SU-DHL-6 (cell line): Measurements from ENCODE around the gene SLC18A3.

Source experiments
- H2AFZ ChIP-seq: fragments of 200-600 bp; sonication (generic); 2 replicates; pipeline ENCODE4 v1.6.1; 2014; ENCODE audit warnings: low read depth, mild to moderate bottlenecking, moderate library complexity, mixed read lengths, antibody characterized with exemption, low read length; ENCODE audit not compliant: severe bottlenecking
- H3F3A ChIP-seq: fragments of 200-600 bp; shearing (Covaris generic); 2 replicates; pipeline ENCODE4 v1.6.0; 2016; ENCODE audit warnings: antibody characterized with exemption, mild to moderate bottlenecking; ENCODE audit not compliant: insufficient read depth
- H3K27ac ChIP-seq: fragments of 200-600 bp; sonication (generic); 2 replicates; pipeline ENCODE4 v1.5.1; 2016; ENCODE audit warnings: low read depth, mild to moderate bottlenecking, low read length, moderate library complexity, mixed read lengths
- H3K27me3 ChIP-seq: fragments of 200-600 bp; sonication (generic), shearing (Covaris generic); 2 replicates; pipeline ENCODE4 v1.6.0; 2014; ENCODE audit warnings: mild to moderate bottlenecking, low read length
- H3K36me3 ChIP-seq: fragments of 200-600 bp; sonication (generic); 2 replicates; pipeline ENCODE4 v1.6.1; 2014; ENCODE audit warnings: mild to moderate bottlenecking, low read length, mixed read lengths
- H3K4me2 ChIP-seq: fragments of 300-600, 200-600 bp; shearing (Covaris generic), sonication (generic); 2 replicates; pipeline ENCODE4 v1.6.0; 2014; ENCODE audit warnings: low read length, low read depth, mild to moderate bottlenecking; ENCODE audit not compliant: poor library complexity, severe bottlenecking
- H3K4me3 ChIP-seq: fragments of 200-600 bp; sonication (generic); 2 replicates; pipeline ENCODE4 v1.5.1; 2014; ENCODE audit warnings: antibody characterized with exemption, low read length, mild to moderate bottlenecking, mixed read lengths; ENCODE audit not compliant: insufficient read depth, poor library complexity, severe bottlenecking
- H3K79me2 ChIP-seq: fragments of 200-600 bp; sonication (generic); 2 replicates; pipeline ENCODE4 v1.6.1; 2014; ENCODE audit warnings: mild to moderate bottlenecking, low read length, moderate library complexity; ENCODE audit not compliant: insufficient read depth
- H3K9ac ChIP-seq: fragments of 200-600 bp; sonication (generic); 2 replicates; pipeline ENCODE4 v1.7.0; 2014; ENCODE audit warnings: mild to moderate bottlenecking, low read length
- H3K9me2 ChIP-seq: fragments of 200-600 bp; sonication (generic); replicated peaks from 2 replicates; pipeline ENCODE4 v1.6.1; 2014; ENCODE audit warnings: low read length; ENCODE audit not compliant: insufficient read depth
- H3K9me3 ChIP-seq: fragments of 200-600 bp; sonication (generic); 2 replicates; pipeline ENCODE4 v1.6.1; 2014; ENCODE audit warnings: low read length, mixed read lengths; ENCODE audit not compliant: insufficient read depth
- H4K20me1 ChIP-seq: fragments of 200-600 bp; sonication (generic); 2 replicates; pipeline ENCODE4 v1.6.1; 2014; ENCODE audit warnings: low read depth, mild to moderate bottlenecking, antibody characterized with exemption, low read length, moderate library complexity, mixed read lengths
- EZH2phosphoT487 ChIP-seq: fragments of 200-600 bp; sonication (generic), shearing (Covaris generic); conservative IDR thresholded peaks from 2 replicates; pipeline ENCODE4 v1.6.1; 2018; ENCODE audit warnings: mild to moderate bottlenecking, antibody characterized with exemption, low read length, moderate library complexity, mixed read lengths
- TF ChIP-seq, protein P1 (sequence below): fragments of 200-600 bp; sonication (generic); IDR thresholded peaks from one replicate; pipeline ENCODE4 v1.5.1; 2017; ENCODE audit warnings: antibody characterized with exemption, mild to moderate bottlenecking, low read length, moderate library complexity; ENCODE audit not compliant: insufficient read depth, poor library complexity, severe bottlenecking

SLC18A3 gene

DNA sequence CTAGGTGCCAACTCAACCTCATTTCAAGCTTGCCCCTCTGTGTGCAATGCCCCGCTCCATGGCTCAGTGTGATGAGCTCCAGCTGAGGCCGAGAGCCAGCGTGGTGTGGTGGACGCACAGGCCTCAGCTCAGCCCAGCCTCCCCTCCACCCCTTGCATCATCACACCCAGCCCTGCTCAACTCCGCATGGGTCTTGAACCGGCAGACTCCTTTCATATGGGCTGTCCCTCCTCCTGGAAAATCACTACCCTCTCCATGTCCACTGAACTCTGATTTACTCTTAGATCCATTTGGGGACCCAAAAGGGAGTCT lies 16.6 kb upstream of the SLC18A3 start:
- Histone ChIP-seq H3K9ac (no peak overlapping the region), H3K4me2 (no peak overlapping the region), H3K27me3 (no peaks in the 10 kb centered on the region), H3K79me2 (no peaks in the 10 kb centered on the region), H4K20me1 (no peaks in the 10 kb centered on the region), H3K9me2 (no peaks in the 10 kb centered on the region), H3K9me3 (no peaks in the 10 kb centered on the region), H3F3A (no peaks in the 10 kb centered on the region), H2AFZ (no peak overlapping the region), H3K4me3 (no peak overlapping the region), H3K36me3 (no peaks in the 10 kb centered on the region), H3K27ac (no peak overlapping the region)
- TF ChIP-seq, protein P1, sequence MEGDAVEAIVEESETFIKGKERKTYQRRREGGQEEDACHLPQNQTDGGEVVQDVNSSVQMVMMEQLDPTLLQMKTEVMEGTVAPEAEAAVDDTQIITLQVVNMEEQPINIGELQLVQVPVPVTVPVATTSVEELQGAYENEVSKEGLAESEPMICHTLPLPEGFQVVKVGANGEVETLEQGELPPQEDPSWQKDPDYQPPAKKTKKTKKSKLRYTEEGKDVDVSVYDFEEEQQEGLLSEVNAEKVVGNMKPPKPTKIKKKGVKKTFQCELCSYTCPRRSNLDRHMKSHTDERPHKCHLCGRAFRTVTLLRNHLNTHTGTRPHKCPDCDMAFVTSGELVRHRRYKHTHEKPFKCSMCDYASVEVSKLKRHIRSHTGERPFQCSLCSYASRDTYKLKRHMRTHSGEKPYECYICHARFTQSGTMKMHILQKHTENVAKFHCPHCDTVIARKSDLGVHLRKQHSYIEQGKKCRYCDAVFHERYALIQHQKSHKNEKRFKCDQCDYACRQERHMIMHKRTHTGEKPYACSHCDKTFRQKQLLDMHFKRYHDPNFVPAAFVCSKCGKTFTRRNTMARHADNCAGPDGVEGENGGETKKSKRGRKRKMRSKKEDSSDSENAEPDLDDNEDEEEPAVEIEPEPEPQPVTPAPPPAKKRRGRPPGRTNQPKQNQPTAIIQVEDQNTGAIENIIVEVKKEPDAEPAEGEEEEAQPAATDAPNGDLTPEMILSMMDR: no peak
- no peak for TF ChIP-seq EZH2phosphoT487

DNA sequence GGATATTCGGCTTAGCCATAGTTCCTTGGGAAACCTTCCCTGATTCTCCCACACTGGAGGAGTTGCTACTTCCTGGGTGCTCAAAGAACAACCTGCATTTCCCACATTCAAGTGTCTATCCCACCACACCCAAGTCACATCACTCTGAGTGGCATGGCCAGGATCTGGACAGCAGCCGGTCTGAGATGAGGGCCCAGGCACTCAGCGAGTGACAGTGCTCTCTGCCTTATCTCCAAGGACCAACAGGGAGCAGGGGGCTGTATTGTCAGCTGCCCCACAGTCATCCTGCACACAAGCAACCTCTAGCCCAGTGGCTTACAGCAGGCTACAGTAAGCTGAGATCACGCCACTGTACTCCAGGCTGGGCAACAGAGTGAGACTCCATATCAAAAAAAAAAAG lies 16.1 kb upstream of the SLC18A3 start:
- H3K79me2 ChIP-seq: no peaks in the 10 kb centered on the region
- no peak overlapping the region for H2AFZ ChIP-seq
- H3K27me3 ChIP-seq: no peaks in the 10 kb centered on the region
- no peaks in the 10 kb centered on the region for H3K9me3 ChIP-seq
- no peaks in the 10 kb centered on the region for H3K36me3 ChIP-seq
- H3K27ac ChIP-seq: no peak overlapping the region
- TF ChIP-seq EZH2phosphoT487: no peak
- TF ChIP-seq, protein P1: no peak
- no peaks in the 10 kb centered on the region for H3K9me2 ChIP-seq
- H4K20me1 ChIP-seq: no peaks in the 10 kb centered on the region
- no peaks in the 10 kb centered on the region for H3F3A ChIP-seq
- no peak overlapping the region for H3K9ac ChIP-seq
- no peak overlapping the region for H3K4me3 ChIP-seq
- H3K4me2 ChIP-seq: no peak overlapping the region

DNA sequence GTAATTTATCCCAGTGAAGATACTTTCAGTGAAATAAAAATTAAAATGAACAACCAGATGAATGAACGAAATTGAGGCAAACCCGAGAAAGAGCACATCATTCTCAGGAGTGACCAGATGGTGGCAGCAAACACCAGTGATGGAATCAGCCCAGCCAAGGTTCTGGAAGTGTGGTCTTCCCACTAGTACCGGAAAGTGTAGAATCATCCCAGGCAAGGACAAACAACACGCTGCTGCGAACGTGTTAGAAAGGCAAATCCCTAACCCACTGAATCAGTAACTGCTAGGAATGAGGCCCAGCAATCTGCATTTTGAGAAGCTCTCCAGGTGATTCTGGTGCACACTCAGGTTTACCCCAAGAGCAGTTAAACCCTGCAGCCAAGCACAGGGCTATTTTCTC lies 15.5 kb upstream of the SLC18A3 start:
- Histone ChIP-seq H3K36me3 (no peaks in the 10 kb centered on the region), H3K9ac (no peak overlapping the region), H3K27ac (no peak overlapping the region), H3K27me3 (no peaks in the 10 kb centered on the region), H3F3A (no peaks in the 10 kb centered on the region), H4K20me1 (no peaks in the 10 kb centered on the region), H3K79me2 (no peaks in the 10 kb centered on the region), H3K9me3 (no peaks in the 10 kb centered on the region), H3K4me3 (no peak overlapping the region), H3K4me2 (no peak overlapping the region), H3K9me2 (no peaks in the 10 kb centered on the region), H2AFZ (no peak overlapping the region)
- no peak for TF ChIP-seq EZH2phosphoT487
- TF ChIP-seq, protein P1: peak; percentile 65
